Breast epithelium (tissue), 4 donors: ENCODE results near the gene POLN. TPM values are rescaled to one million over a fixed set of nuclear protein-coding genes. Genes with fewer than 3 reads are reported as not detected.

Source experiments
- DNase-seq, 2 donors: peaks; one replicate each; pipeline ENCODE4 v3.0.0-alpha.2; 2019; ENCODE audit warnings: low spot score in 2 of 2
- H3K27ac ChIP-seq, 2 donors: fragments of 200-600 bp; sonication (generic) in 1 of 2; one replicate each; pipeline ENCODE4 v1.5.1; 2016 to 2019; ENCODE audit warnings: mild to moderate bottlenecking in 1 of 2
- H3K27me3 ChIP-seq, 2 donors: fragments of 200-600 bp; sonication (generic) in 1 of 2; one replicate each; pipeline versions ENCODE4 v1.5.1 to v1.6.0; 2017 to 2019; ENCODE audit warnings: control low read depth in 1 of 2, mild to moderate bottlenecking in 1 of 2
- H3K36me3 ChIP-seq: fragments of 200-600 bp; one replicate; pipeline ENCODE4 v1.5.1; 2019
- H3K4me1 ChIP-seq, 2 donors: fragments of 200-600 bp; sonication (generic); one replicate each; pipeline ENCODE4 v1.5.1; 2016 to 2019; ENCODE audit warnings: control low read depth in 1 of 2
- H3K4me3 ChIP-seq, 3 donors: fragments of 200-600 bp; sonication (generic); 1 replicate in 2 of 3; 2 replicates in 1 of 3; pipeline ENCODE4 v1.5.1; 2016 to 2019; ENCODE audit warnings: mild to moderate bottlenecking in 3 of 3, moderate library complexity in 2 of 3
- H3K9me3 ChIP-seq, 2 donors: fragments of 200-600 bp; sonication (generic) in 1 of 2; one replicate each; pipeline ENCODE4 v1.5.1; 2016 to 2019; ENCODE audit warnings: control low read depth in 1 of 2
- POLR2A ChIP-seq: fragments of 450-650 bp; IDR thresholded peaks from one replicate; pipeline ENCODE4 v1.6.1; 2016; ENCODE audit warnings: antibody characterized with exemption, mild to moderate bottlenecking, moderate library complexity
- POLR2AphosphoS5 ChIP-seq, 3 donors: sonication (generic); formaldehyde crosslinking; IDR thresholded peaks; one replicate each; pipeline ENCODE4 v1.6.1; 2017; ENCODE audit warnings: antibody characterized with exemption in 3 of 3
- intact Hi-C: fragments of 100-400 bp; cut with DNase I; formaldehyde crosslinking; loops from one replicate; pipeline ENCODE4 v1.15.1; 2023; ENCODE audit warnings: low total_unique reads
- total RNA-seq, 3 donors: library from RNA; depleted of rRNA; stranded (reverse); fragments of >200 nt; gene quantifications; one replicate each; pipeline ENCODE4 v1.1.0, GENCODE V29; 2016
- TF ChIP-seq, protein P1 (sequence below), 3 donors: fragments of 450-650 bp; IDR thresholded peaks; one replicate each; pipeline ENCODE4 v1.5.1; 2016 to 2017; ENCODE audit warnings: antibody characterized with exemption in 3 of 3, mild to moderate bottlenecking in 3 of 3, moderate library complexity in 3 of 3

Gene POLN
- total RNA-seq, 3 donors from 2014 or later = 3.3 to 4.7 (median 4.3) TPM

DNA sequence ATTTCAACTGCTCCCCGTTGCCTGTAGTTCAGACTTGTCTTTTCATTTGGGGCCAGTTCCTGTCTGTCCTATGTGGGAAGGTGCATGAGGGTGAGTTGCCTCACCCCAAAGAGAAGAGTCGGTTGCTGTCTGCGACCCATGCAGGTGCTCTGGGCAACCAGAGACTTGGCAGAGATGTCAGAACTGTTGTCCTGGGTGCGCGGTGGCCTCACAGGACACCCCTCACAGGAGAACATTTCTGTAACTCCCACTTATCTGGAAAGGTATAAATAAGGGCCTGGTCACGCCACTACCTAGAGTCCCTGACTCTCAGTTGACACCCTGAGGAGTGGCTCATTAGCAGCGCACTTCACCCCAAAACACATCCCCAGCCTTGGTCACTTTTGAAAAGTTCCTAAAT, 192.5 kb downstream of the POLN start:
- H3K4me3 ChIP-seq = no peak overlapping the region
- H3K9me3 ChIP-seq = no peaks in the 10 kb centered on the region
- H3K27me3 ChIP-seq = peaks cover 0 to 29% of the 10 kb centered on the region in 2 donors
- DNase-seq = no peak
- H3K27ac ChIP-seq = no peak overlapping the region
- TF ChIP-seq POLR2A = no peak
- TF ChIP-seq POLR2AphosphoS5 (IDR thresholded peaks at IDR 0.05) = no peak
- TF ChIP-seq, protein P1, sequence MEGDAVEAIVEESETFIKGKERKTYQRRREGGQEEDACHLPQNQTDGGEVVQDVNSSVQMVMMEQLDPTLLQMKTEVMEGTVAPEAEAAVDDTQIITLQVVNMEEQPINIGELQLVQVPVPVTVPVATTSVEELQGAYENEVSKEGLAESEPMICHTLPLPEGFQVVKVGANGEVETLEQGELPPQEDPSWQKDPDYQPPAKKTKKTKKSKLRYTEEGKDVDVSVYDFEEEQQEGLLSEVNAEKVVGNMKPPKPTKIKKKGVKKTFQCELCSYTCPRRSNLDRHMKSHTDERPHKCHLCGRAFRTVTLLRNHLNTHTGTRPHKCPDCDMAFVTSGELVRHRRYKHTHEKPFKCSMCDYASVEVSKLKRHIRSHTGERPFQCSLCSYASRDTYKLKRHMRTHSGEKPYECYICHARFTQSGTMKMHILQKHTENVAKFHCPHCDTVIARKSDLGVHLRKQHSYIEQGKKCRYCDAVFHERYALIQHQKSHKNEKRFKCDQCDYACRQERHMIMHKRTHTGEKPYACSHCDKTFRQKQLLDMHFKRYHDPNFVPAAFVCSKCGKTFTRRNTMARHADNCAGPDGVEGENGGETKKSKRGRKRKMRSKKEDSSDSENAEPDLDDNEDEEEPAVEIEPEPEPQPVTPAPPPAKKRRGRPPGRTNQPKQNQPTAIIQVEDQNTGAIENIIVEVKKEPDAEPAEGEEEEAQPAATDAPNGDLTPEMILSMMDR (IDR thresholded peaks at IDR 0.05) = no peak
- intact Hi-C loops = no loop called here
- H3K36me3 ChIP-seq = no peaks in the 10 kb centered on the region
- no peaks in the 10 kb centered on the region for H3K4me1 ChIP-seq

DNA sequence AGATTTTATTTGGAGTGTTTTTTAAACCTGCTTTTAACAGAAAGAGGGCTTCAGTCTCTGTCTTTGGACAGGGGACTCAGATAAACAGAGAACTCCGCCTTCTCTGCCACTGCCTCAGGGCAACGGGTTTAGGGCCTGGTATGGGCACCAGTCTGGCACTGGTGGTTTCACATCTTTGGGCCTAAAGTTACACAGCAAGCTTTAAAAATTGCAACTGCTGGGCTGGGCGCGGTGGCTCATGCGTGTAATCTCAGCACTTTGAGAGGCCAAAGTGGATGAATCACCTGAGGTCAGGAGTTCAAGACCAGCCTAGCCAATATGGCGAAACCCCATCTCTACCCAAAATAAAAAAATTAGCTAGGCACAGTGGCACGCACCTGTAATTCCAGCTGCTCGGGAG, 193.1 kb downstream of the POLN start:
- Histone ChIP-seq H3K36me3 (no peaks in the 10 kb centered on the region), H3K4me1 (no peaks in the 10 kb centered on the region), H3K27me3 (peaks cover 0 to 25% of the 10 kb centered on the region in 2 donors), H3K4me3 (no peak overlapping the region), H3K9me3 (no peaks in the 10 kb centered on the region), H3K27ac (no peak overlapping the region)
- TF ChIP-seq POLR2AphosphoS5 (IDR thresholded peaks at IDR 0.05) = no peak
- TF ChIP-seq, protein P1 (IDR thresholded peaks at IDR 0.05) = no peak
- no peak for TF ChIP-seq POLR2A
- intact Hi-C loops = no loop called here
- no peak for DNase-seq

DNA sequence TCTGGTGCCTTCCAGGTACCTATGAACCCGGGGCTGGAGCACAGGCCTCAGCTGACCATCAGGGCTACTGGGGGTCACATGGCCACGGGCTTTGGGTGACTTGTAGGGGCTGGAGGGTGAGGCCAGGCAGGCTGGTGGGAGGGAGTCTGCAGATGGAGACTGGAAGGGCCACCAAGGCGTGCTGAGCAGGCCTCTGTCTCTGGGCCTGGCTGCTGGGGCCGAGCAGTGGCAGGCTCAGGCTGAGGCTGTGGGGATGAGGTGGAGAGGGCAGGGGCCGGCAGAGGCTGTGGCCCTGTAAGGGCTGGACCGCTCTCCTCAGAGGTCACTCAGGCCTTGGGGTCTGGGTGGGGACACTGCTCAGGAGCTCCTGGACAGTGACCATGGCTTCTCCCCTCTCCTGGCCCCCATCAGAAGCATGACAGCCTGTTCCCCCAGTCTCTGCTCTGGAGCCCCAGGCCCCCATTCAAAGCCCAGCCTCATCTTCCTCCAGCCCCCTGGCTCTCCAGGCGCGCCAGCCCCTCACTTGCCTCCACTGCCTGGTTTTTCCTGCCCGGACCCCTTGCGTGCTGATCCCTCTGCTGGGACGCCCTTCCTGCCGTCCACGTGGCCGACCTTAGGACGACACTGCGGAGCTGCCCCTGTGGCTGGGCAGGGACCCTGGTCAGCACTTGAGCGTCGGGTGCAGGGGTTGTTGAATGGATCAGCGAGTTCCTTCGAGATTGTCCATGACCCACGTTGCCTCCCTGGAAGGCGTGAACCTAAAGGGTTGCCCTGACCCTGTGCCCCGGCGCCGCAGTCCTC, 193.9 kb downstream of the POLN start:
- Histone ChIP-seq H3K9me3 (no peaks in the 10 kb centered on the region), H3K4me3 (no peak overlapping the region), H3K27ac (no peak overlapping the region), H3K4me1 (no peaks in the 10 kb centered on the region), H3K27me3 (peaks cover 0 to 24% of the 10 kb centered on the region in 2 donors), H3K36me3 (no peaks in the 10 kb centered on the region)
- no peak for DNase-seq
- TF ChIP-seq, protein P1 (IDR thresholded peaks at IDR 0.05) = no peak
- TF ChIP-seq POLR2A = no peak
- no peak for TF ChIP-seq POLR2AphosphoS5 (IDR thresholded peaks at IDR 0.05)
- intact Hi-C loops = no loop called here

DNA sequence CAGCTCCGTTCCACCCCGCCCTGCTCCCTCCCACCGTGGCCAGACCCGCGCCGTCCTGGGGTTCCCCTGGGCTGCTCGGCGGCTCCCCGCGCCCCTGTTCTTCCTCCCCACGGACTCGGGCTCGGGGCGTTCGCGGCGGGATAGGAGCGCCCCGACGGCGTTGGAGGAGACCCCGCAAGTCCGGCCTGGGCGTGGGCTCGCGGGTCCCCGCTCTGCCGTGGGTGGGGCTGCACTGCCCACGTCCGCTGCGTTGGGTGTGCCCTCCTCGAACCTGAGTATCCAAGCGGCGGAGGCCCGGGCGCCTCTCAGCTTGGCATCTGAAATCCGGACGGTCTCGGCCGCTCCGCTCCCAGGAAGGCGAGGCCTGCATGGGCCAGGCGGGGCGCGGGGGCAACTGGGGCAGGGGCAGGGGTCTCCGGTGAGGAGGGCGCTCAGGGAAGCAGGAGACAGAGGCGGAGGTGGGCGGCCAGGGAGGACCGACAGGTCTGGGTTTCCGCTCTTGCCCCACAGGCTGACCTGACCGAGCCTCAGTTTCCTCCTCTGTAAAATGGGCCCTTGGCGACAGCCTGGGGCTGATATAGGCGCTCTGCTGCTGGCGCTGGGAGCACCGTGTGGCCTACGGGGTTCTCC, 194.8 kb downstream of the POLN start:
- Histone ChIP-seq H3K4me1 (no peaks in the 10 kb centered on the region), H3K36me3 (no peaks in the 10 kb centered on the region), H3K27ac (no peak overlapping the region), H3K27me3 (peaks cover 0 to 24% of the 10 kb centered on the region in 2 donors), H3K4me3 (no peak overlapping the region), H3K9me3 (no peaks in the 10 kb centered on the region)
- TF ChIP-seq POLR2AphosphoS5 (IDR thresholded peaks at IDR 0.05) (no peak), POLR2A (no peak)
- TF ChIP-seq, protein P1 (IDR thresholded peaks at IDR 0.05) = no peak
- intact Hi-C loops = no loop called here
- no peak for DNase-seq
